ENCODE results near the gene CDC34.
"Not testable (repeated sequence)": the region's sequence is repeated elsewhere in the genome, so short reads cannot be mapped to it uniquely, and the experiment has no call there.

CDC34 gene

GRCh38 chr19:572140-572742, 40.7 kb downstream of the CDC34 start, which contains the start of gene BSG:
Gene BSG (plus strand): TSS chr19:572596. CDS start chr19:572635, 39 bp downstream.
- DNase-seq (ENCODE audit: extremely low read depth in 1 of 2, low read depth in 1 of 2), result peak; percentile 98 to 99

- DNase-seq (ENCODE audit: extremely low read depth in 1 of 2, low read depth in 1 of 2), result no peak
Measured at GRCh38 chr19:572743-573518, 41.4 kb downstream of the CDC34 start.

GRCh38 chr19:573519-573825, 41.9 kb downstream of the CDC34 start:
- DNase-seq (ENCODE audit: extremely low read depth in 1 of 2, low read depth in 1 of 2), result no peak

- DNase-seq (ENCODE audit: extremely low read depth in 1 of 2, low read depth in 1 of 2), result no peak
Measured at GRCh38 chr19:574658-575526, 43.3 kb downstream of the CDC34 start.

GRCh38 chr19:575527-576506, 44.3 kb downstream of the CDC34 start:
- no peak for DNase-seq (ENCODE audit: extremely low read depth in 1 of 2, low read depth in 1 of 2)

- no peak for DNase-seq (ENCODE audit: extremely low read depth in 1 of 2, low read depth in 1 of 2)
Measured at GRCh38 chr19:576768-577438, 45.3 kb downstream of the CDC34 start.

GRCh38 chr19:577439-578392, 46.2 kb downstream of the CDC34 start:
- no peak for DNase-seq (ENCODE audit: extremely low read depth in 1 of 2, low read depth in 1 of 2)

- DNase-seq (ENCODE audit: extremely low read depth in 1 of 2, low read depth in 1 of 2), result no peak
Measured at GRCh38 chr19:579111-579841, 47.7 kb downstream of the CDC34 start.

- no peak for DNase-seq (ENCODE audit: extremely low read depth in 1 of 2, low read depth in 1 of 2)
Measured at GRCh38 chr19:579842-580155, 48.2 kb downstream of the CDC34 start.

- DNase-seq (ENCODE audit: extremely low read depth in 1 of 2, low read depth in 1 of 2), result no peak
Measured at GRCh38 chr19:580274-580835, 48.8 kb downstream of the CDC34 start.

- DNase-seq (ENCODE audit: extremely low read depth in 1 of 2, low read depth in 1 of 2), result no peak
Measured at GRCh38 chr19:581399-582111, 50.0 kb downstream of the CDC34 start.

GRCh38 chr19:582497-583197, 51.1 kb downstream of the CDC34 start:
- no peak for DNase-seq (ENCODE audit: extremely low read depth in 1 of 2, low read depth in 1 of 2)

- no peak for DNase-seq (ENCODE audit: extremely low read depth in 1 of 2, low read depth in 1 of 2)
Measured at GRCh38 chr19:583198-583967, 51.8 kb downstream of the CDC34 start.

GRCh38 chr19:583968-584239, 52.3 kb downstream of the CDC34 start:
- DNase-seq (ENCODE audit: extremely low read depth in 1 of 2, low read depth in 1 of 2), result no peak

- DNase-seq (ENCODE audit: extremely low read depth in 1 of 2, low read depth in 1 of 2), result peak in 1 of 2 donors; percentile 45
Measured at GRCh38 chr19:584240-585001, 52.9 kb downstream of the CDC34 start.

- DNase-seq (ENCODE audit: extremely low read depth in 1 of 2, low read depth in 1 of 2), result not testable (repeated sequence)
Measured at GRCh38 chr19:585146-585545, 53.6 kb downstream of the CDC34 start.
